Ishikawa (cell line): ENCODE data around the gene CACNA1C.

Experiments
- CEBPB ChIP-seq: IDR thresholded peaks from 2 replicates; pipeline ENCODE4 v1.6.1; 2012
- CREB1 ChIP-seq: IDR thresholded peaks from 2 replicates; pipeline ENCODE4 v1.6.1; 2012; ENCODE audit warnings: low read depth
- EGR1 ChIP-seq: IDR thresholded peaks from 2 replicates; pipeline ENCODE4 v1.6.1; 2012
- EP300 ChIP-seq: IDR thresholded peaks from 2 replicates; pipeline ENCODE4 v1.6.1; 2012; ENCODE audit warnings: borderline replicate concordance
- FOXM1 ChIP-seq: IDR thresholded peaks from 2 replicates; pipeline ENCODE4 v1.6.1; 2012; ENCODE audit warnings: low read depth, borderline replicate concordance
- MAX ChIP-seq: IDR thresholded peaks from 2 replicates; pipeline ENCODE4 v1.6.1; 2012
- NFIC ChIP-seq: IDR thresholded peaks from 2 replicates; pipeline ENCODE4 v1.6.1; 2012
- RAD21 ChIP-seq: IDR thresholded peaks from 2 replicates; pipeline ENCODE4 v1.6.1; 2012; ENCODE audit warnings: low read depth
- TAF1 ChIP-seq: IDR thresholded peaks from 2 replicates; pipeline ENCODE4 v1.6.1; 2012; ENCODE audit warnings: low read depth, mild to moderate bottlenecking
- TCF12 ChIP-seq: IDR thresholded peaks from 2 replicates; pipeline ENCODE4 v1.6.1; 2012; ENCODE audit warnings: low read depth
- TEAD4 ChIP-seq: IDR thresholded peaks from 2 replicates; pipeline ENCODE4 v1.6.1; 2012
- USF1 ChIP-seq: IDR thresholded peaks from 2 replicates; pipeline ENCODE4 v1.6.1; 2012
- YY1 ChIP-seq: IDR thresholded peaks from 2 replicates; pipeline ENCODE4 v1.6.1; 2012; ENCODE audit warnings: low read depth
- ZBTB7A ChIP-seq: IDR thresholded peaks from 2 replicates; pipeline ENCODE4 v1.6.1; 2012; ENCODE audit warnings: low read depth
- TF ChIP-seq, protein P1 (sequence below): IDR thresholded peaks from 2 replicates; pipeline ENCODE4 v1.6.1; 2012; ENCODE audit warnings: low read depth, mild to moderate bottlenecking

CACNA1C gene

GRCh38 chr12:2082321-2082720 lies 29.5 kb downstream of the CACNA1C start:
- TF ChIP-seq TCF12: no peak

GRCh38 chr12:2083008-2083407 lies 30.2 kb downstream of the CACNA1C start:
- no peak for TF ChIP-seq FOXM1
- no peak for TF ChIP-seq USF1
- TF ChIP-seq TAF1: no peak
- TF ChIP-seq EP300: no peak
- no peak for TF ChIP-seq CREB1
- TF ChIP-seq TCF12: no peak
- TF ChIP-seq ZBTB7A: no peak
- TF ChIP-seq EGR1: no peak
- TF ChIP-seq MAX: no peak
- TF ChIP-seq CEBPB: no peak

- TF ChIP-seq USF1: no peak
- TF ChIP-seq FOXM1: no peak
- no peak for TF ChIP-seq TAF1
- TF ChIP-seq MAX: no peak
- TF ChIP-seq CEBPB: no peak
- no peak for TF ChIP-seq TEAD4
- no peak for TF ChIP-seq EP300
- no peak for TF ChIP-seq TCF12
- no peak for TF ChIP-seq YY1
- no peak for TF ChIP-seq RAD21
- TF ChIP-seq EGR1: no peak
- TF ChIP-seq ZBTB7A: no peak
Measured at GRCh38 chr12:2083561-2083960, 30.8 kb downstream of the CACNA1C start.

GRCh38 chr12:2084553-2085296 lies 31.9 kb downstream of the CACNA1C start:
- no peak for TF ChIP-seq RAD21
- no peak for TF ChIP-seq EGR1
- no peak for TF ChIP-seq TAF1
- no peak for TF ChIP-seq NFIC
- TF ChIP-seq CREB1: no peak
- TF ChIP-seq USF1: no peak
- no peak for TF ChIP-seq EP300
- TF ChIP-seq TCF12: no peak
- no peak for TF ChIP-seq MAX
- TF ChIP-seq YY1: no peak

- TF ChIP-seq EGR1: no peak
- no peak for TF ChIP-seq TCF12
- TF ChIP-seq FOXM1: no peak
- TF ChIP-seq CREB1: no peak
- no peak for TF ChIP-seq ZBTB7A
- no peak for TF ChIP-seq CEBPB
Measured at GRCh38 chr12:2092354-2092753, 39.6 kb downstream of the CACNA1C start.

DNA sequence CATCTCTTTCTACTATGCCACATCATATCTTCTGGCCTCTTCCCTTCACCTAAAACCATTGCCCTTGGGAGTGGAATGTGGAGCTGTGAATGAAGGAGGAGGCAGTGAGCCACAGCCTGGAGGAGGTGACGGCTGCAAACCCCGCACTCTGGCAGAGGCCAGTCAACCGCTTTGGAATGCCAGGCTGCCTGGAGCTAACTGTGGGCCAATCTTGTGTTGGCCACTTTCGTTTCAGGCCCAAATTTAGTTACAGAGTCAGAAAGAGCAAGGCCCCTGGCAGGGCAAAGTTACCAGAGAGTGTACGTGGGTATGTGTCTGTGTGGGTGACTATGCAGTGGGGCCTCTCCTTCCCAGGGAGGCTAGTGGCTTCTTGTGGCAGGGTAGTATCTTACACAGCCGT lies 40.1 kb downstream of the CACNA1C start:
- no peak for TF ChIP-seq USF1
- TF ChIP-seq EP300: no peak
- no peak for TF ChIP-seq CEBPB
- TF ChIP-seq TCF12: no peak
- no peak for TF ChIP-seq CREB1
- no peak for TF ChIP-seq NFIC
- TF ChIP-seq MAX: no peak
- TF ChIP-seq YY1: no peak
- no peak for TF ChIP-seq FOXM1
- TF ChIP-seq, protein P1, sequence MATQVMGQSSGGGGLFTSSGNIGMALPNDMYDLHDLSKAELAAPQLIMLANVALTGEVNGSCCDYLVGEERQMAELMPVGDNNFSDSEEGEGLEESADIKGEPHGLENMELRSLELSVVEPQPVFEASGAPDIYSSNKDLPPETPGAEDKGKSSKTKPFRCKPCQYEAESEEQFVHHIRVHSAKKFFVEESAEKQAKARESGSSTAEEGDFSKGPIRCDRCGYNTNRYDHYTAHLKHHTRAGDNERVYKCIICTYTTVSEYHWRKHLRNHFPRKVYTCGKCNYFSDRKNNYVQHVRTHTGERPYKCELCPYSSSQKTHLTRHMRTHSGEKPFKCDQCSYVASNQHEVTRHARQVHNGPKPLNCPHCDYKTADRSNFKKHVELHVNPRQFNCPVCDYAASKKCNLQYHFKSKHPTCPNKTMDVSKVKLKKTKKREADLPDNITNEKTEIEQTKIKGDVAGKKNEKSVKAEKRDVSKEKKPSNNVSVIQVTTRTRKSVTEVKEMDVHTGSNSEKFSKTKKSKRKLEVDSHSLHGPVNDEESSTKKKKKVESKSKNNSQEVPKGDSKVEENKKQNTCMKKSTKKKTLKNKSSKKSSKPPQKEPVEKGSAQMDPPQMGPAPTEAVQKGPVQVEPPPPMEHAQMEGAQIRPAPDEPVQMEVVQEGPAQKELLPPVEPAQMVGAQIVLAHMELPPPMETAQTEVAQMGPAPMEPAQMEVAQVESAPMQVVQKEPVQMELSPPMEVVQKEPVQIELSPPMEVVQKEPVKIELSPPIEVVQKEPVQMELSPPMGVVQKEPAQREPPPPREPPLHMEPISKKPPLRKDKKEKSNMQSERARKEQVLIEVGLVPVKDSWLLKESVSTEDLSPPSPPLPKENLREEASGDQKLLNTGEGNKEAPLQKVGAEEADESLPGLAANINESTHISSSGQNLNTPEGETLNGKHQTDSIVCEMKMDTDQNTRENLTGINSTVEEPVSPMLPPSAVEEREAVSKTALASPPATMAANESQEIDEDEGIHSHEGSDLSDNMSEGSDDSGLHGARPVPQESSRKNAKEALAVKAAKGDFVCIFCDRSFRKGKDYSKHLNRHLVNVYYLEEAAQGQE: no peak
- TF ChIP-seq RAD21: no peak
- TF ChIP-seq TAF1: no peak
- TF ChIP-seq EGR1: no peak
- no peak for TF ChIP-seq ZBTB7A
- no peak for TF ChIP-seq TEAD4
